HG03558 (cell line): ENCODE measurements around the gene NFE2L1.
"Not testable (repeated sequence)": the region's sequence is repeated elsewhere in the genome, so short reads cannot be mapped to it uniquely, and the experiment has no call there.

Source experiments
- ATAC-seq: cut with Tn5 transposase; IDR thresholded peaks from one replicate; pipeline ENCODE4 v1.9.1; 2021; ENCODE audit warnings: moderate number of reproducible peaks; ENCODE audit not compliant: unreplicated experiment; ENCODE audit errors: extremely low read depth

The NFE2L1 gene

GRCh38 chr17:48064638-48065037 is 16.5 kb downstream of the NFE2L1 start:
- no peak for ATAC-seq

GRCh38 chr17:48066192-48066591 is 18.0 kb downstream of the NFE2L1 start:
- ATAC-seq: no peak

- no peak for ATAC-seq
Observed at GRCh38 chr17:48066656-48067055, 18.5 kb downstream of the NFE2L1 start.

- no peak for ATAC-seq
Observed at GRCh38 chr17:48067245-48067644, 19.1 kb downstream of the NFE2L1 start.

- ATAC-seq: not testable (repeated sequence)
Observed at GRCh38 chr17:48067808-48068207, 19.6 kb downstream of the NFE2L1 start.

- ATAC-seq: no peak
Observed at GRCh38 chr17:48068491-48068961, 20.4 kb downstream of the NFE2L1 start.

- ATAC-seq: no peak
Observed at GRCh38 chr17:48070195-48070594, 22.0 kb downstream of the NFE2L1 start.

GRCh38 chr17:48071654-48072053 is 23.5 kb downstream of the NFE2L1 start:
- no peak for ATAC-seq

GRCh38 chr17:48072811-48073210 is 24.7 kb downstream of the NFE2L1 start:
- not testable (repeated sequence) for ATAC-seq

- not testable (repeated sequence) for ATAC-seq
Observed at GRCh38 chr17:48073566-48074094, 25.5 kb downstream of the NFE2L1 start.

GRCh38 chr17:48074322-48075081 is 26.3 kb downstream of the NFE2L1 start:
- no peak for ATAC-seq

GRCh38 chr17:48077152-48077551 is 29.0 kb downstream of the NFE2L1 start:
- not testable (repeated sequence) for ATAC-seq

GRCh38 chr17:48081858-48082257 is 33.7 kb downstream of the NFE2L1 start:
- no peak for ATAC-seq

- ATAC-seq: no peak
Observed at GRCh38 chr17:48084932-48085331, 36.8 kb downstream of the NFE2L1 start.

GRCh38 chr17:48093341-48094045 is 45.3 kb downstream of the NFE2L1 start:
- ATAC-seq: no peak

- ATAC-seq: no peak
Observed at GRCh38 chr17:48095611-48096010, 47.5 kb downstream of the NFE2L1 start.

- no peak for ATAC-seq
Observed at GRCh38 chr17:48100160-48100559, 52.0 kb downstream of the NFE2L1 start.

- no peak for ATAC-seq
Observed at GRCh38 chr17:48100591-48101011, 52.4 kb downstream of the NFE2L1 start.

GRCh38 chr17:48101012-48101720 is 53.0 kb downstream of the NFE2L1 start, which contains the start of gene CBX1:
CBX1 (minus strand) TSS chr17:48101478; CDS start chr17:48077004, 24,474 bp downstream.
- ATAC-seq: peak; percentile 72

- no peak for ATAC-seq
Observed at GRCh38 chr17:48102043-48102750, 54.0 kb downstream of the NFE2L1 start.
